AG04449 (cell line): ENCODE measurements around the gene RAB11A.

ENCODE experiments used
- CTCF ChIA-PET: fragments of 350-600 bp; formaldehyde crosslinking; extraction: SDS; loops from one replicate; lab custom pipeline; 2021; ENCODE audit warnings: antibody characterized with exemption; lab: Yijun Ruan, JAX
- POLR2A ChIA-PET: fragments of 400-600, 350-600 bp; formaldehyde crosslinking; extraction: SDS; loops from one replicate; lab custom pipeline; 2020; ENCODE audit warnings: antibody characterized with exemption, inconsistent platforms; lab: Yijun Ruan, JAX
- DNase-seq: peaks from one replicate; pipeline ENCODE4 v3.0.0-alpha.2; 2010; ENCODE audit warnings: low read depth, low spot score
- H3K4me3 ChIP-seq: 2 replicates; pipeline ENCODE4 v1.5.1; 2011; ENCODE audit warnings: low read depth, mild to moderate bottlenecking, control low read depth, low read length
- CTCF ChIP-seq: IDR thresholded peaks from one replicate; pipeline ENCODE4 v1.5.1; 2011; ENCODE audit warnings: mild to moderate bottlenecking, moderate library complexity, low read length, control low read depth, inconsistent platforms; ENCODE audit not compliant: insufficient read depth; ENCODE audit errors: missing control alignments

The RAB11A gene

GRCh38 chr15:65887565-65887964, 18.3 kb downstream of the RAB11A start:
- POLR2A ChIA-PET = no interaction called here
- no peak for TF ChIP-seq CTCF
- no peak for DNase-seq
- CTCF ChIA-PET = no interaction called here
- H3K4me3 ChIP-seq = no peak overlapping the region

GRCh38 chr15:65888981-65889380, 19.7 kb downstream of the RAB11A start:
- H3K4me3 ChIP-seq = no peak overlapping the region
- ChIA-PET POLR2A (no interaction called here), CTCF (no interaction called here)
- DNase-seq = no peak
- no peak for TF ChIP-seq CTCF

- ChIA-PET CTCF (no interaction called here), POLR2A (no interaction called here)
- no peak overlapping the region for H3K4me3 ChIP-seq
- no peak for DNase-seq
- TF ChIP-seq CTCF = no peak
Observed at GRCh38 chr15:65893060-65893459, 23.8 kb downstream of the RAB11A start.

GRCh38 chr15:65896236-65896635, 26.9 kb downstream of the RAB11A start:
- POLR2A ChIA-PET = no interaction called here

GRCh38 chr15:65900488-65900887, 31.2 kb downstream of the RAB11A start:
- H3K4me3 ChIP-seq = no peak overlapping the region
- no peak for DNase-seq
- ChIA-PET CTCF (interaction anchor here (1.6 kb wide), 1 partner anchor 44 kb away, joined by 6 read pairs; no protein-coding TSS in a partner anchor), POLR2A (no interaction called here)
- TF ChIP-seq CTCF = no peak

More at GRCh38 chr15:65896236-65896635, 26.9 kb downstream of the RAB11A start:
- no peak for DNase-seq
- no peak for TF ChIP-seq CTCF
- CTCF ChIA-PET = interaction anchor here (1.4 to 2.1 kb wide), 2 partner anchors 10 to 40 kb away, joined by 4 to 6 read pairs; no protein-coding TSS in a partner anchor
- no peak overlapping the region for H3K4me3 ChIP-seq

- no peak for DNase-seq
- CTCF ChIA-PET = interaction anchor here (0.9 to 1.1 kb wide), 2 partner anchors 15 to 32 kb away, joined by 4 read pairs; partner anchors contain the start of gene RAB11A
- no peak overlapping the region for H3K4me3 ChIP-seq
- TF ChIP-seq CTCF = no peak
- POLR2A ChIA-PET = no interaction called here
Observed at GRCh38 chr15:65901336-65901735, 32.0 kb downstream of the RAB11A start.
